ENCODE results near the gene PCSK2. TPM values are rescaled to one million over a fixed set of nuclear protein-coding genes. Genes with fewer than 3 reads are reported as not detected.

The PCSK2 gene
- total RNA-seq, 4 donors from 2014 or later = 0.29 TPM; not detected in 3

- no peak for DNase-seq
- Histone ChIP-seq H3K27ac (no peak overlapping the region), H3K27me3 (no peaks in the 10 kb centered on the region), H3K36me3 (no peaks in the 10 kb centered on the region), H3K9me3 (no peaks in the 10 kb centered on the region), H3K4me3 (no peak overlapping the region), H3K4me1 (peaks cover 8 to 11% of the 10 kb centered on the region in 2 donors)
- ATAC-seq = no peak
- no peak for TF ChIP-seq CTCF (IDR thresholded peaks at IDR 0.05 in 4 of 5, conservative IDR thresholded peaks at IDR 0.05 in 1 of 5)
- no peak for TF ChIP-seq POLR2A (IDR thresholded peaks at IDR 0.05)
- intact Hi-C loops (cut with DNase I; ENCODE audit: low total_unique reads) (loop anchor here (1.0 to 5.0 kb wide), 5 partner anchors 67 to 773 kb away; partner anchors contain the start of gene DSTN), in situ Hi-C loops (cut with MboI; ENCODE audit: low sequenced_read_pairs in 4 of 4) (loop anchor here in 3 of 4 donors (10.0 to 25.0 kb wide), 3 partner anchors 401 to 759 kb away; no protein-coding TSS in a partner anchor)
Observed at GRCh38 chr20:17503301-17504065, 276.6 kb downstream of the PCSK2 start.

- TF ChIP-seq CTCF (IDR thresholded peaks at IDR 0.05 in 4 of 5, conservative IDR thresholded peaks at IDR 0.05 in 1 of 5) = no peak
- H3K4me3 ChIP-seq = peak overlapping the region; percentile 47 to 63 (median 55)
- H3K27ac ChIP-seq = peak overlapping the region in 1 of 4 donors; percentile 42
- in situ Hi-C loops (cut with MboI; ENCODE audit: low sequenced_read_pairs in 4 of 4) (loop anchor here in 3 of 4 donors (10.0 to 25.0 kb wide), 3 partner anchors 401 to 758 kb away; no protein-coding TSS in a partner anchor), intact Hi-C loops (cut with DNase I; ENCODE audit: low total_unique reads) (loop anchor here (1.0 to 5.0 kb wide), 5 partner anchors 67 to 773 kb away; partner anchors contain the start of gene DSTN)
- DNase-seq (no peak), ATAC-seq (peak; percentile 24 to 54)
- H3K4me1 ChIP-seq = peaks cover 8 to 11% of the 10 kb centered on the region in 2 donors
- H3K27me3 ChIP-seq = no peaks in the 10 kb centered on the region
- H3K36me3 ChIP-seq = no peaks in the 10 kb centered on the region
- no peaks in the 10 kb centered on the region for H3K9me3 ChIP-seq
Observed at GRCh38 chr20:17504066-17504897, 277.4 kb downstream of the PCSK2 start.

- no peak for DNase-seq
Observed at GRCh38 chr20:17504898-17505635, 278.2 kb downstream of the PCSK2 start.

More at GRCh38 chr20:17504898-17505635, 278.2 kb downstream of the PCSK2 start:
- H3K27me3 ChIP-seq = no peaks in the 10 kb centered on the region
- H3K4me1 ChIP-seq = peaks cover 8 to 11% of the 10 kb centered on the region in 2 donors
- peak; percentile 81 to 88 for ATAC-seq
- H3K27ac ChIP-seq = peak overlapping the region in 2 of 4 donors; percentile 30 to 42
- H3K4me3 ChIP-seq = peak overlapping the region; percentile 47 to 63 (median 55)
- TF ChIP-seq CTCF (IDR thresholded peaks at IDR 0.05 in 4 of 5, conservative IDR thresholded peaks at IDR 0.05 in 1 of 5) (peak; percentile 40 to 75 (median 58)), POLR2A (IDR thresholded peaks at IDR 0.05) (no peak)
- no peaks in the 10 kb centered on the region for H3K36me3 ChIP-seq
- intact Hi-C loops (cut with DNase I; ENCODE audit: low total_unique reads) (loop anchor here (1.0 to 5.0 kb wide), 5 partner anchors 66 to 772 kb away; partner anchors contain the start of gene DSTN), in situ Hi-C loops (cut with MboI; ENCODE audit: low sequenced_read_pairs in 4 of 4) (loop anchor here in 3 of 4 donors (10.0 to 25.0 kb wide), 3 partner anchors 400 to 757 kb away; no protein-coding TSS in a partner anchor)
- H3K9me3 ChIP-seq = no peaks in the 10 kb centered on the region
